ENCODE results near the gene CDH2.

CDH2 gene

GRCh38 chr18:28127228-28127627 is 49.7 kb downstream of the CDH2 start:
- DNase-seq = no peak

GRCh38 chr18:28126768-28127167 is 50.2 kb downstream of the CDH2 start:
- DNase-seq = no peak

- DNase-seq = no peak
These were observed 51.9 kb downstream of the CDH2 start for GRCh38 chr18:28125051-28125450.

GRCh38 chr18:28124131-28125029 is 52.5 kb downstream of the CDH2 start:
- DNase-seq = peak; percentile 34

GRCh38 chr18:28123401-28124030 is 53.4 kb downstream of the CDH2 start:
- DNase-seq = no peak

- DNase-seq = no peak
These were observed 56.0 kb downstream of the CDH2 start for GRCh38 chr18:28120828-28121515.

GRCh38 chr18:28116461-28116860 is 60.5 kb downstream of the CDH2 start:
- no peak for DNase-seq

- peak; percentile 99 for DNase-seq
These were observed 61.8 kb downstream of the CDH2 start for GRCh38 chr18:28115149-28115550.

GRCh38 chr18:28114472-28114871 is 62.5 kb downstream of the CDH2 start:
- peak; percentile 88 for DNase-seq

- DNase-seq = peak; percentile 85
These were observed 63.5 kb downstream of the CDH2 start for GRCh38 chr18:28113271-28114029.

- peak; percentile 95 for DNase-seq
These were observed 64.9 kb downstream of the CDH2 start for GRCh38 chr18:28112056-28112470.

- DNase-seq = no peak
These were observed 66.0 kb downstream of the CDH2 start for GRCh38 chr18:28110924-28111323.

GRCh38 chr18:28109781-28110560 is 67.0 kb downstream of the CDH2 start:
- DNase-seq = peak; percentile 61

- no peak for DNase-seq
These were observed 68.1 kb downstream of the CDH2 start for GRCh38 chr18:28108814-28109213.

GRCh38 chr18:28108254-28108653 is 68.7 kb downstream of the CDH2 start:
- no peak for DNase-seq

- DNase-seq = no peak
These were observed 77.7 kb downstream of the CDH2 start for GRCh38 chr18:28099237-28099636.

GRCh38 chr18:28095631-28096030 is 81.3 kb downstream of the CDH2 start:
- DNase-seq = no peak

GRCh38 chr18:28095041-28095440 is 81.9 kb downstream of the CDH2 start:
- peak; percentile 77 for DNase-seq

- DNase-seq = no peak
These were observed 85.7 kb downstream of the CDH2 start for GRCh38 chr18:28091197-28091596.

- DNase-seq = no peak
These were observed 88.5 kb downstream of the CDH2 start for GRCh38 chr18:28088477-28088876.

- peak; percentile 67 for DNase-seq
These were observed 90.0 kb downstream of the CDH2 start for GRCh38 chr18:28086670-28087552.

Measured in fibroblast of skin of back (primary cell).